ENCODE measurements around the gene TMC2.

TMC2 gene

GRCh38 chr20:2625062-2625461 is 88.7 kb downstream of the TMC2 start:
- no peak for DNase-seq (ENCODE audit: low read depth, low spot score)

DNA sequence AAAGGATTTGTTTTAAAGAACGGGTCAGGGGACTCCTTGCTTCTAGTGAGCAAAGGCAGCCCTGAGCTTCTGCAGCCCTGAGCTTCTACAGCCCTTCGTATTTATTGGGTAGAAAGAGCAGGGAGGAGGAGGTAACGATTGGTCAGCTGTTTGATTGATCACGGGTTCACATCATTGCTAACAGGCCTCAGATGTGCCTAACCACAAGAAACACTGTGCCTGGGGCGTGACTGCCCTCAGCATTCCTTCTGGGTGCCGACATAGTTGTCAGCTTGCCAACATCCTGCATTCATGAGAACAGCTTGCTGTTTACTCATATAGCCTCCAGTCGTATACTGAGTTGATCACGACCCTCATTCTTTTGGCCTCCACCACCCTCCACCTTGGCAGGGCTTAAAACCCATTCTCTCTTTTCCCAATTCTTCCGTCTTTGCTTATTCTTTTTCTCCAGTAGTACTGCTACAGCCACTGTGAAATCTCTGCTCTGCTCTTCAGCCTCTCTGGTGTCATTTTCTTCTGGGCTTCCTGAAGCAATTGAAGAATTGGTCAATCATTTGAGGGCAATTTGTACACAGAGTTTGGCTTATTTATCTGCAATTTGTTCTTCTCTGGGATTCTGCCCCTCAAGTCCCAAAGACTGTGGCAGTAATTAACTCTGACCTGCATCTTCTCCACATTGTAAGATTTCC is 90.6 kb downstream of the TMC2 start:
- no peak for DNase-seq (ENCODE audit: low read depth, low spot score)

- no peak for DNase-seq (ENCODE audit: low read depth, low spot score)
Observed at GRCh38 chr20:2631228-2631627, 94.9 kb downstream of the TMC2 start.

DNA sequence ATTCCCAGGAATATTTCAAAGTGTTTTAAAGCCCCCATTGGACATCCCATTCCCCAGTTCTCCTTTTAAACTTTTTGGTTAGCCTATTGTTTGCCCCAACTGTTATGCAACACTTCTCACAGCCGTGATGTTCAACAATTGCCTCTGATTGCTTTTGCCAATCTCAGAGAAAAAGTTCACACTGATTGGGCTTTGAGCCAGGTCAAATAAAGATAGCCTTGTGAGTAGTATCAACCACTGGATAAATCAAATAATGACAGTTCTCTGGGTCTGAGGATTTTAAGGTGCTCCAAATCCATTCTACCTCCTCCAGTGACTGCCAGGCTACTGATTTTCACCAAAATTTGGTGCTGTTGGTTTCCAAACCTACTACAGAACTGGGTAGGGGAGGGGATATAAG is 97.0 kb downstream of the TMC2 start:
- DNase-seq (ENCODE audit: low read depth, low spot score): no peak

DNA sequence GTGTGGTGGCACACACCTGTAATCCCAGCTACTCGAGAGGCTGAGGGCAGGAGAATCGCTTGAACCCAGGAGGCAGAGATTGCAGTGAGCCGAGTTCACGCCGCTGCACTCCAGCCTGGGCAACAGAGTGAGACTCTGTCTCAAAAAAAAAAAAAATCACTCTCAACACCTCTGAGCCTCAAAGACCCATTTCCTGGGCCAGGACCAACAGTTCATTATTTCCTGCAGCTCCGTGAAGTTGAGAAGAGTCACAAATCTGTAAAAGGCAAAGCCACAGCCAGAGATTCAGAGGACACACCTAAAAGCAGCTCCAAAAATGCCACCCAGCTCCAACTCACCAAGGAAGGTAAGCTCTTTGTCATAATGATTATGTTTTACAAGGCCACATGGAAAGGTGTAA is 100.9 kb downstream of the TMC2 start:
- no peak for DNase-seq (ENCODE audit: low read depth, low spot score)

DNA sequence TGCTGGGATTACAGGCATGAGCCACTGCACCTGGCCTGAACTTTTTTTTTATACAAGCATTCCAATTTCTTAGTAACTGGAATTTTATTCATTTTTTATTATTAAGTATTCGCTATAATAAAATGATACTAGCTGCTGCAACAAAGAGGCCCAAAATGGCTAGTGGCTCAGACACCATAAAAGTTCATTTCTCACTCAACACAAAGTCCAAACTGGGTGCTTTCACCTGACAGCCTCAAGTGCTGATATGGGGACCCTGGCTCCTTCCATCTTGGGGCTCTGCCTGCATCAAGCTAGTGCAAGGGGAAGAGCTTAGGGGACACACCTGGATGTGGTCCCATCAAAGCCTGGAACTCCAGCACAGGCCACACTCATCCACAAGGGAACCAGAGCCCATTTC is 103.9 kb downstream of the TMC2 start:
- DNase-seq (ENCODE audit: low read depth, low spot score): no peak

- DNase-seq (ENCODE audit: low read depth, low spot score): no peak
Observed at GRCh38 chr20:2640899-2641298, 104.5 kb downstream of the TMC2 start.

GRCh38 chr20:2643708-2644107 is 107.3 kb downstream of the TMC2 start:
- no peak for DNase-seq (ENCODE audit: low read depth, low spot score)

- peak; percentile 92 for DNase-seq (ENCODE audit: low read depth, low spot score)
Observed at GRCh38 chr20:2651772-2652723, 115.7 kb downstream of the TMC2 start, which contains the start of gene NOP56. Gene NOP56, plus strand, starts transcription at chr20:2652632. Its CDS starts 29 bp downstream, at chr20:2652661.

GRCh38 chr20:2652724-2653555 is 116.6 kb downstream of the TMC2 start:
- DNase-seq (ENCODE audit: low read depth, low spot score): peak; percentile 11

DNA sequence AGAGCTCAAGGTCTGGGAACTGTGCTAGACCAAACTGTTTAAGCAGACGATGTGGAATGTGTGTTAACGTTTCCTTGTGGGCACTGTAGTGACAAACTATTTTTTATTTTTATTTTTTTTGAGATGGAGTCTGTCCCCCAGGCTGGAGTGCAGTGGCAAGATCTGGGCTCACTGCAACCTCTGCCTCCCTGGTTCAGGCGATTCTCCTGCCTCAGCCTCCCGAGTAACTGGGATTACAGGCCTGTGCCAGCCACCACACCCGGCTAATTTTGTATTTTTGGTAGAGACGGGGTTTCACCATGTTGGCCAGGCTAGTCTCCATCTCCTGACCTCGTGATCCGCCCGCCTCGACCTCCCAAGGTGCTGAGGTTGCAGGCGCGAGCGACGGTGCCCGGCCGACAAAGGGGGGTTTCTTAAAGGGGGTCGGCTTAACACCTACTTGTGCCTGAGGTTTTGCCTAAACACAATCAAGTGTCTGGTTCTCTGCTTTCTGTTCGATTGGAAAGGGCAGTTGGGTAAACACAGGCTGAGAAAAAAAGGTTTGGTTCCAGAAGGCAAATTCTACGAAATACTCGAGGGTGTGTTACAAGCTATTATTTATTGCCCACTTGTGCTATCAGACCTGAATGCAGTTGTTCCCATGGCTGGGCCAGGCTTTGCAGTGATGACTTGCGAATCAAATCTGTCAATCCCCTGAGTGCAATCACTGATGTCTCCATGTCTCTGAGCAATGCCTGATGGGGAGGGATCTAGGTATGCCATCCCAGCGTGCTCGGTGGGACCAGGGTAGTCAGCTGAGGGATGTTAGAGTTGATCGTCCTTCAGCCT is 117.4 kb downstream of the TMC2 start:
- DNase-seq (ENCODE audit: low read depth, low spot score): no peak

DNA sequence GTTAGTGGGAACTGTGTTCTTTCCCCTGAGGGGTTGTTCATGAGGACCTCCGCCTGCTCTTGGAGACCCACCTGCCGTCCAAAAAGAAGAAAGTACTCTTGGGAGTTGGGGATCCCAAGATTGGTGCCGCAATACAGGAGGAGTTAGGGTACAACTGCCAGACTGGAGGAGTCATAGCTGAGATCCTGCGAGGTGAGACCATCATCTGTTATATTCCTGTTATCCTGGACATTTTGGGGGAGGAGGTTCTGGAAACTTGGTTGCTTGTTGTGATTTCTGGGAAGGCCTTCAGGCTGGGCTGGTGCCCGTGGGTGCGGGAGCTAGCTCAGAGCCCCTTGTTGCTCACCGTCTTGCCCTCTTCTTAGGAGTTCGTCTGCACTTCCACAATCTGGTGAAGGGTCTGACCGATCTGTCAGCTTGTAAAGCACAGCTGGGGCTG is 118.0 kb downstream of the TMC2 start:
- no peak for DNase-seq (ENCODE audit: low read depth, low spot score)

DNA sequence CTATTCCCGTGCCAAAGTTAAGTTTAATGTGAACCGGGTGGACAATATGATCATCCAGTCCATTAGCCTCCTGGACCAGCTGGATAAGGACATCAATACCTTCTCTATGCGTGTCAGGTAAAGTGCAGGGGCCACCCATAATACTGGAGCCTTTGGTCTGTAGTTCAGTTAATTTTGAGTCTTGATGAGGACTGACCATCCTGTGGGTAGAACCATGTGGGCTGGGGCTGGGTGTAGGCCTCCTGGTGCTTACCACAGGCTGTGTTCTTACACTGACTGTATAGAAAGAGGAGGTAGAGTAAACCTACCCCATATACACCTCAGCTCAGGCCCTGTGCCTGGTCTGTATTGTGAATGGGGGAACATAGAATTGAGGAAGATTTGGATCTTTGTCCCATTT is 118.5 kb downstream of the TMC2 start:
- no peak for DNase-seq (ENCODE audit: low read depth, low spot score)

GRCh38 chr20:2655331-2656116 is 119.2 kb downstream of the TMC2 start:
- DNase-seq (ENCODE audit: low read depth, low spot score): no peak

DNA sequence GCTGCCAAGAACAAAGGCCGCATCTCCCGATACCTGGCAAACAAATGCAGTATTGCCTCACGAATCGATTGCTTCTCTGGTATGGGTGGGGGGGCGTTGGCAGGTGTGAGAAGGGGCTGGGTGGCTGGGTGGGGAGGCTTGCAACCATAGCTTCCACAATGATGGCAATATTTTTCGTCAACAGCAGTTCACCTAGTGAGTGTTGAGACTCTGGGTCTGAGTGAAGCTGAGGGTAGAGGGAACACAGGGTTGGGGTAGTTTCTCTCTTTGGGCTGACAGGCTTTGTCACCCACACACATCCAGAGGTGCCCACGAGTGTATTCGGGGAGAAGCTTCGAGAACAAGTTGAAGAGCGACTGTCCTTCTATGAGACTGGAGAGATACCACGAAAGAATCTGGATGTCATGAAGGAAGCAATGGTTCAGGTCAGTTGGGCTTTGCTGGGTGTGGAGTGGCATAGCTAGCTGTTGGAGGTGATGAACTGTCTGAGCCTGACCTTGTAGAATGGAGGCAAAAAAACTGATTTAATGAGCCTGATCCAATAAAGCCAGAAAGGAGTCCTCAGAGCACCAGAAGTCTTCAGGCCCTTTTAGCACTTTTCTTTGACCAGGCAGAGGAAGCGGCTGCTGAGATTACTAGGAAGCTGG is 120.2 kb downstream of the TMC2 start:
- no peak for DNase-seq (ENCODE audit: low read depth, low spot score)

GRCh38 chr20:2657241-2657640 is 120.9 kb downstream of the TMC2 start:
- no peak for DNase-seq (ENCODE audit: low read depth, low spot score)

DNA sequence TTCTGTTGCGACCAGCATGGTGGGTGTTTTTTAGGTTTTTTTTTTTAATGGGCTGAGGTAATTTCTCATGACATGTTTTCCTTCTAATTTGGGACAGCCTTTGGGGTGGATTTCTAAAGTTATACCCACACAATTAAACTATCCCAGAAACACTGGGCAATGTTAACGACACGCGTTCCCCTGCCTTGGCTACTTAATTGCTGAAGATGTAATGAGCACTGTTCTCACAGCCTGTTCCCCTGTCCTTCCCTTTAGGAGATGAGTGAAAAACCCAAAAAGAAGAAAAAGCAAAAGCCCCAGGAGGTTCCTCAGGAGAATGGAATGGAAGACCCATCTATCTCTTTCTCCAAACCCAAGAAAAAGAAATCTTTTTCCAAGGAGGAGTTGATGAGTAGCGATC is 121.3 kb downstream of the TMC2 start:
- no peak for DNase-seq (ENCODE audit: low read depth, low spot score)

DNA sequence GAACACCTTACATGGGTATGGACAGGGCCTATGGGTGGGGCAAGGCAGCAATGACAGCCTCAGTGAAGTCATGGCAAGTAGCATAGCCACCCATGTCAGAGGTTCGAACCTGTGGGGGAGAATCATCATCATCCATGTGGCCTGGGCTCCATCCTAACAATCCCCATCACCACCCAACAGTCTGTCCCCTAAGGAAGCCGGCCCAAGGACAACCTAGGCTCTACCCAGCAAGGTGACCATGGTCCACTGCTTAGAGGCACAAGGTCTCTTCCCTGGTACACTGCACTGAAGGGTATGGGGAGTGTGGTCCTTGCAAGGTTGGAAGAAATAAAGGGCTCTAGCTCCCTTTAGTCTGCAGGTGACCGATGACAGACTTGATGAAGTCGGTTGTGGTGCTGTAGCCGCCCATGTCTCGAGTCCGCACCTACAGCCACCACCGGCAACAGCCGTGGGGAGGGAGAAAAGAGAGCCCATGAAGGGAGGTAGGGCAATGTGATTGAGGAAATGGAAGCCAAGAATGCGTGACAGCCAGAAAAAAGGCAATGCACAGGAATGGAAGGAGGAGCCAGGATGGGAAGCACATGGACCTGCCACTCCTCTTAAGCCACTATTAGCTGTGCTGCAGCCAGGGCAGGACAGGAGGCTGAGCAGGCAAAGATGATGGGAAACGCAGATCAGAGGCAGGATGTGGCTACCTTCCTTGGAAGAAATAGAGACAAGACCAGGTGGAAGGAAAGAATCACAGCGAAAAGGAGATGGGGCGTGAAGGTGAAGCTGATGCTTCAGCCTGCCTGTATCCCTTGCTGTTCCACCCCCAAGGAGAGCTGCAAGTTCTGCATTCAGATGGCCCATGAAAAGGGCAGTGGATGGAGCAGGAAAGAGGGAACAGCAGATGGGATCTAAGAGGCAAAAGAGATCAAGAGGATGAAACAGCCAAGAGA is 122.3 kb downstream of the TMC2 start:
- DNase-seq (ENCODE audit: low read depth, low spot score): no peak

- no peak for DNase-seq (ENCODE audit: low read depth, low spot score)
Observed at GRCh38 chr20:2659547-2659946, 123.2 kb downstream of the TMC2 start.

Measured in activated naive CD8-positive, alpha-beta T cell treated with anti-CD3 and anti-CD28 coated beads, Interleukin-2, amount 50 U/mL, for 16 hours (primary cell).